ENCODE measurements around the gene EFNA5. TPM values are rescaled to one million over a fixed set of nuclear protein-coding genes. Genes with fewer than 3 reads are reported as not detected.

The EFNA5 gene
- total RNA-seq, 4 donors from 2014 or later: 2.4 to 9.2 (median 3.9) TPM

- Histone ChIP-seq H3K36me3 (no peaks in the 10 kb centered on the region), H3K4me3 (no peak overlapping the region), H3K4me1 (peaks cover 0 to 2% (median 0%) of the 10 kb centered on the region in 3 donors), H3K27me3 (no peaks in the 10 kb centered on the region), H3K27ac (no peak overlapping the region), H3K9me3 (no peaks in the 10 kb centered on the region)
- no peak for ATAC-seq
- 86% methylated on average over 2 of the region's 2 CpGs; no CpG with 5 or more reads in 1 of the 2 donors for WGBS, 2 donors (ENCODE audit: low coverage in 1 of 2)
- TF ChIP-seq POLR2AphosphoS5 (IDR thresholded peaks at IDR 0.05) (no peak), EP300 (IDR thresholded peaks at IDR 0.05) (no peak), POLR2A (IDR thresholded peaks at IDR 0.05) (no peak), CTCF (IDR thresholded peaks at IDR 0.05) (no peak)
These were observed 292.4 kb downstream of the EFNA5 start for GRCh38 chr5:107378218-107378899.

- peaks cover 0 to 6% (median 0%) of the 10 kb centered on the region in 3 donors for H3K4me1 ChIP-seq
- TF ChIP-seq POLR2A (IDR thresholded peaks at IDR 0.05) (no peak), CTCF (IDR thresholded peaks at IDR 0.05) (no peak), EP300 (IDR thresholded peaks at IDR 0.05) (no peak), POLR2AphosphoS5 (IDR thresholded peaks at IDR 0.05) (no peak)
- H3K4me3 ChIP-seq: no peak overlapping the region
- no peaks in the 10 kb centered on the region for H3K9me3 ChIP-seq
- no peaks in the 10 kb centered on the region for H3K36me3 ChIP-seq
- no peak for ATAC-seq
- 76 to 83% methylated on average over 3 to 5 of the region's 5 CpGs for WGBS, 2 donors (ENCODE audit: low coverage in 1 of 2)
- no peak overlapping the region for H3K27ac ChIP-seq
- no peaks in the 10 kb centered on the region for H3K27me3 ChIP-seq
These were observed 293.5 kb downstream of the EFNA5 start for GRCh38 chr5:107377277-107377609.

- Histone ChIP-seq H3K4me3 (no peak overlapping the region), H3K27ac (no peak overlapping the region), H3K4me1 (peaks cover 0 to 6% (median 0%) of the 10 kb centered on the region in 3 donors), H3K36me3 (no peaks in the 10 kb centered on the region), H3K27me3 (no peaks in the 10 kb centered on the region), H3K9me3 (no peaks in the 10 kb centered on the region)
- WGBS, 2 donors (ENCODE audit: low coverage in 1 of 2): 74 to 80% methylated on average over 10 to 11 of the region's 11 CpGs
- no peak for TF ChIP-seq CTCF (IDR thresholded peaks at IDR 0.05)
- ATAC-seq: no peak
These were observed 294.0 kb downstream of the EFNA5 start for GRCh38 chr5:107376546-107377276.

GRCh38 chr5:107373549-107374263 lies 297.0 kb downstream of the EFNA5 start:
- TF ChIP-seq EP300 (IDR thresholded peaks at IDR 0.05) (no peak), POLR2AphosphoS5 (IDR thresholded peaks at IDR 0.05) (no peak), POLR2A (IDR thresholded peaks at IDR 0.05) (no peak), CTCF (IDR thresholded peaks at IDR 0.05) (no peak)
- WGBS, 2 donors (ENCODE audit: low coverage in 1 of 2): 83% methylated on average over 7 of the region's 9 CpGs
- no peaks in the 10 kb centered on the region for H3K36me3 ChIP-seq

More at GRCh38 chr5:107373549-107374263, 297.0 kb downstream of the EFNA5 start:
- Histone ChIP-seq H3K4me3 (no peak overlapping the region), H3K4me1 (peaks cover 0 to 6% (median 0%) of the 10 kb centered on the region in 3 donors), H3K27me3 (no peaks in the 10 kb centered on the region), H3K27ac (no peak overlapping the region), H3K9me3 (no peaks in the 10 kb centered on the region)
- no peak for ATAC-seq

Data from gastroesophageal sphincter (tissue), 4 donors.